Gastrocnemius medialis (tissue), 4 donors: ENCODE results near the gene MED13L.

Source experiments
- POLR2A ChIP-seq, 2 donors: fragments of 450-650 bp; IDR thresholded peaks; one replicate each; pipeline ENCODE4 v1.6.1; 2017; ENCODE audit warnings: antibody characterized with exemption in 2 of 2, mild to moderate bottlenecking in 2 of 2, moderate library complexity in 2 of 2
- TF ChIP-seq, protein P1 (sequence below), 5 experiments: fragments of 450-650 bp in 3 of 5; fragments of 200-600 bp in 2 of 5; sonication (generic) in 2 of 5; IDR thresholded peaks in 4 of 5; conservative IDR thresholded peaks in 1 of 5; 1 replicate in 4 of 5; 2 replicates in 1 of 5; pipeline ENCODE4 v1.5.1; 2016 to 2019; ENCODE audit warnings: antibody characterized with exemption in 5 of 5, mild to moderate bottlenecking in 3 of 5, moderate library complexity in 3 of 5

DNA sequence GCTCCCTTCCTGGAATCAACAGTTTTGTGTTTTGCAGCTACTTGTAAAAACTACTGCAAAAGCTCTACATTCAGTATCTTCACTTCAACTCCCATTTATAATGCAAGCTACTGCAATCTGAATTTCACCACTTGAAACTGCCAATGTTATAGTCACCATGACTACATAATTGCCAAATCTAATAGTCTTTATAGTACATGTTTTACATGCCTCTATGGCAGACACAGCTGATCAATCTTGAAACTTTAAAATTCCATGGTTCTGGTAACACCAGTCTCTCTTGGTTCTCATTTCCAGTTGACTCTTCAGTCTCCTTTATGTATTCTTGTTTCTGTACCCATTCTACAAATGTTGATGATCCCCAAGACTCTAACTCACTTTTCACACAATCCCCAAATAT lies 185.9 kb downstream of the MED13L start:
- TF ChIP-seq, protein P1, sequence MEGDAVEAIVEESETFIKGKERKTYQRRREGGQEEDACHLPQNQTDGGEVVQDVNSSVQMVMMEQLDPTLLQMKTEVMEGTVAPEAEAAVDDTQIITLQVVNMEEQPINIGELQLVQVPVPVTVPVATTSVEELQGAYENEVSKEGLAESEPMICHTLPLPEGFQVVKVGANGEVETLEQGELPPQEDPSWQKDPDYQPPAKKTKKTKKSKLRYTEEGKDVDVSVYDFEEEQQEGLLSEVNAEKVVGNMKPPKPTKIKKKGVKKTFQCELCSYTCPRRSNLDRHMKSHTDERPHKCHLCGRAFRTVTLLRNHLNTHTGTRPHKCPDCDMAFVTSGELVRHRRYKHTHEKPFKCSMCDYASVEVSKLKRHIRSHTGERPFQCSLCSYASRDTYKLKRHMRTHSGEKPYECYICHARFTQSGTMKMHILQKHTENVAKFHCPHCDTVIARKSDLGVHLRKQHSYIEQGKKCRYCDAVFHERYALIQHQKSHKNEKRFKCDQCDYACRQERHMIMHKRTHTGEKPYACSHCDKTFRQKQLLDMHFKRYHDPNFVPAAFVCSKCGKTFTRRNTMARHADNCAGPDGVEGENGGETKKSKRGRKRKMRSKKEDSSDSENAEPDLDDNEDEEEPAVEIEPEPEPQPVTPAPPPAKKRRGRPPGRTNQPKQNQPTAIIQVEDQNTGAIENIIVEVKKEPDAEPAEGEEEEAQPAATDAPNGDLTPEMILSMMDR (IDR thresholded peaks at IDR 0.05 in 4 of 5, conservative IDR thresholded peaks at IDR 0.05 in 1 of 5): no peak
- TF ChIP-seq POLR2A (IDR thresholded peaks at IDR 0.05): no peak
